Skin of body (tissue), 2 donors: ENCODE data around the gene TNFRSF12A. TPM values are rescaled to one million over a fixed set of nuclear protein-coding genes. Genes with fewer than 3 reads are reported as not detected.

Source experiments
- DNase-seq: peaks from one replicate; lab custom pipeline; 2025; lab: John Stamatoyannopoulos, UW
- total RNA-seq: library from RNA; depleted of rRNA; stranded (reverse); fragments of >200 nt; gene quantifications from one replicate; pipeline ENCODE4 v1.2.3, GENCODE V29; 2014

TNFRSF12A gene
- total RNA-seq, 1 donor from 2014 or later: 41.0 TPM

DNA sequence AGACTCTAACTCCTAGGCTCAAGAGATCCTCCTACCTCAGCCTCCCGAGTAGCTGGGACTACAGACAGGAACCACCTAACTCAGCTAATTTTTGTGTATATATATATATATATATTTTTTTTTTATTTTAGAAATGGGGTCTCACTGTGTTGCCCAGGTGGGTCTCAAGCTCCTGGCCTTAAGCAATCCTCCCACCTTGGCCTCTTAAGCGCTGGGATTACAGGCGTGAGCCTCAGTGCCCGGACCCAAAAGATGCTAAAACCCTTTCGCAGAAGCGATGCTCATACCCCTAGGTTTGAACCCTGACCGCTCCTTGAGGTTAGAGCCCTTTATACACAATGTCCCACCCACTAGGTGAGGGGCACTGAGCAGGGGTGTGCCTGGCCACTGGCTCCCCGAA is 9.7 kb upstream of the TNFRSF12A start:
- DNase-seq: no peak

DNA sequence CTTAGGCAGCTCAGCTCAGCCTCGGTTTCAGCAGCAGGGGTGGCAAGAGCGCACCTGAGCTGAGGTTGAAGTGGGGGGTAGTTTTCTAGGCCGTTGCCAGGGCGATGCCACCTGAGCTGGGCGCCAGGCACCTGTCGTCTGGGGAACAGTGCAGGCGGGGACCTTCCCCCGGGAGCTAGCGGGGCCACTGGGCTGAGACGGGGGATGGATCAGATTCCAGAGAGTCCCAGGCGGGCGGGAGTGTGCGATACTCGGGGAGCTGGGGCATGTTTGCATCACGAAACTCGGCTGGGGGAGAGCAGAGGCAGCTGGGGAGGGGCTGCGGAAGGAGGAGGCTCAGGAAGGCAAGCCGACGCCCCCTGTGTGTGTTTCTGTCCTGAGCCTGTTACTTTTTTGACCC is 7.9 kb upstream of the TNFRSF12A start:
- no peak for DNase-seq

DNA sequence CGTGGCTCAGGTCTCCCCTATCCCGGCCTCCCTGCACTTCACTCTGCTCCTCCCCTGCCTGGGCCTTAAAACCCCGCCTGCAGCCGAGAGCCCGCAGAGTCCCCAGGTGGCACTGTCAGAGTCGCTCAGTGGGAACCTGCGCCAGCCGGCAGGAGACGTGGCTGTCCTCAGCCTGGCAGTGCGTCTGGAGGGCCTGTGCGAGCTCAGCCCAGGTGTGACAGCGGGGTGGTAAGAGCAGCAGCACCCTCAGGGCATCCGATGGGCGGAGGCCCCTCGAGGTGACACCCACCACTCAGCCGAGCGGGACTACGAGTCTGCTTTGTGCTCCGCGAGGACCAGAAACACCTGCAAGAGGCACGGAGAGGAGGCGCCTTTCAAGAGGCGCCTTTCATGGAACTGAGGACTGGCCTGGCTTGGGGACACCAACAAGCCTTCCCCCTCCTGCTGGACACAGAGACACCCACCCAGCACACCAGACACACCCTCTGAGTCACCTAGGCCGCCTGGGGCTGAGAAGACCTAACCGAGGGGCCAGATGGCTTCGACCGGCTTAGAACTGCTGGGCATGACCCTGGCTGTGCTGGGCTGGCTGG is 7.2 kb upstream of the TNFRSF12A start, which contains the start of gene CLDN9:
CLDN9 (plus strand) TSS at position 96 of the 593 bp plus-strand sequence; CDS start at position 536, 440 bp downstream.
- no peak for DNase-seq

DNA sequence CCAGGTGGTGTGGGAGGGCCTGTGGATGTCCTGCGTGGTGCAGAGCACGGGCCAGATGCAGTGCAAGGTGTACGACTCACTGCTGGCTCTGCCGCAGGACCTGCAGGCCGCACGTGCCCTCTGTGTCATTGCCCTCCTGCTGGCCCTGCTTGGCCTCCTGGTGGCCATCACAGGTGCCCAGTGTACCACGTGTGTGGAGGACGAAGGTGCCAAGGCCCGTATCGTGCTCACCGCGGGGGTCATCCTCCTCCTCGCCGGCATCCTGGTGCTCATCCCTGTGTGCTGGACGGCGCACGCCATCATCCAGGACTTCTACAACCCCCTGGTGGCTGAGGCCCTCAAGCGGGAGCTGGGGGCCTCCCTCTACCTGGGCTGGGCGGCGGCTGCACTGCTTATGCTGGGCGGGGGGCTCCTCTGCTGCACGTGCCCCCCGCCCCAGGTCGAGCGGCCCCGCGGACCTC is 6.6 kb upstream of the TNFRSF12A start:
- DNase-seq: no peak

DNA sequence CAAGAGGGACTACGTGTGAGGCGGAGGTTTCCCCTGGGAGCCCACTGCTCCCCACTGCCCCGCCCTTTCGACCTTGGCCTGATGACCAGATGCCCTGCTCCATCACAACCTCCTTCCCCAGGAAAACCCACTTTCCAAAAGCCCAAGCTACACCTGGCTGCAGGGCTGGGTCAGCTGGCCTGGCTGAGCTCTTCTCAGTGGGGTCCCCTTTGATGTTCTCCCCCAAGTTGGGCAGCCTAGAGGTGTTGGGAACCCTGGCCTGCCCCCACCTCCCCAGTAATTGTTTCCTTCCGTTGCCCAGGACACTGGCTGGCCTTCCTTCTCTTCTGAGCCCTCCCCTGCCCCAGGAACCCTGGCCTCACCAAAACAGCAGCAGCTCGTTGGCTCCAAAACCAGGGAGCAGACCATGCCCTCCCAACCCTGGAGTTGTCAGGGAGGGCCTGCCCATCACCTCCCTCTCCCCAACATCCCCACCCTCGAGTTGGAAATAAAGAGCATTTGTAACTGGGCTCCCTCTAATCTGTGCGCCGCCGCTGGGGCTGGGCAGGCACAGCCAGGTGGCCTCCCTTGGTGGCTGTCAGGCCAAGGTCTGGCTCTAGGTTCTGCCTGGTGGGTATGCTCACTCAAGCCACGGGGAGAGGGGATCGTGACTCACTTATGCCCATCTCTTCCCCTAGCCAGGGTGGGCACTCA is 6.0 kb upstream of the TNFRSF12A start:
- DNase-seq: no peak

DNA sequence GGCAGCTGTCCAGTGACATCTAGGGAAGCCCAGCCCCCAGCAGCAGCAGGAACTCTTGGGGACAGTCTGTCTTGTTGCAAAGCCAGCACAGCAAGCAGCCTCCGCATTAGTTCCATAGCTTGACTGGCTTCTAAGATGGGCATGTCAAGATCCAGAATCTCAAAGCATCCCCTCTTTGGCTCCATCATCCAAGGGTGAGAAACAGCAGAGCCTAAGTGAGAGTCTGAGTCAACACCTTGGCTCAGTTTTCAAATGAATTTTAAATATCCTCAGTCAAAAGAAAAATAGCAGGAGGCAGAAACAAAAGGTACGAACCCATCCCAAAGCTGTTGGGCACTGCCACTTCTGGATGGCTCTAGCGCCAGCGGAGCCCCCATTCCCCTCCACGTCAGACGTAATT is 5.2 kb upstream of the TNFRSF12A start:
- no peak for DNase-seq

DNA sequence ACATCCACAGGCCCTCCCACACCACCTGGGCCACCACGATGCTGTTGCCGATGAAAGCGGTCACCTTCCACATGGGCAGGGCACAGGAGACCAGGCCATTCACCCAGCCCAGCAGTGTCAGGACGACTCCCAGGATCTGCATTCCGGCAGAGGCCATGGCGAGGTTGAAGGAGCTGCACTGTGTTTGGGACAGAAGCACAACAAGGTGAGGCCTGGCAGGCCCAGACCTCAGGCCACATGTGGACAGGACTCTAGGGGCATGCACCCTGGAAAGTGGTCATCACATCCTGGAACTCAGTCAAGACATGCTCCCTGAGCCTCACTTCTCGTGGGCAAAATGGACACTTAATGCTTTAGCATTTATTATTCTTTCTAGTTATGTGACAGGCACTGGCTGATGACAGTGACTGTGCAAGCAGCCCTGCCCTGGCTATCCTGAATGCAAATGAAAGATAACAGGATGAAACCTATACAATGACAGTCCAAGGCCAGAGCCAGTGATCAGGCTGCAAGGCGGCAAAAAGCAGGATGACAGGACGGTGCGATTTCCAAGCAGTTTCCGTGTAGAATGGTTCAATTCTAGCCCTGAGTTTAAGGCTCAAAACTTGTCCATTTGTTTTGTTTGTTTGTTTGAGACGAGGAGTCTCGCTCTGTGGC is 4.2 kb upstream of the TNFRSF12A start:
- no peak for DNase-seq

DNA sequence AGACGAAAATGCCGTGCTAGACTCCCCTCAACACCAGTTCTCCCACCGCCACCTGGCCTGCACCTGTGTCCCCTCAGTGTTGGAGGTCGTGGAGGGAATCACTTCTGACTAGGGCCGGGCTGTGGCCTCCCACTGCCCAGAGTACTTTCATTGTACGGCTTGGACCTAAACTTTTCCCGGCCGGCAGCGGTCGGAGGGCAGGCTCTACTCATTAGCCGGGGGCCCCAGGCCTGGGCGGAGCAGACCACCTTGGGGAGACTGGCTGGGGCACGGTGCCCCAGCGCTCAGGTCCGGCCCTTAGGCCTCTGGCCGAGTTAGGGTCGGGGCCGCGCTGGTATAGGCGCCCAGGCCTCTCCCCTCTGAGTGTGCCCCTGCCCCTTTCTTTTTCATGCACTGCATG is 2.8 kb upstream of the TNFRSF12A start:
- no peak for DNase-seq

DNA sequence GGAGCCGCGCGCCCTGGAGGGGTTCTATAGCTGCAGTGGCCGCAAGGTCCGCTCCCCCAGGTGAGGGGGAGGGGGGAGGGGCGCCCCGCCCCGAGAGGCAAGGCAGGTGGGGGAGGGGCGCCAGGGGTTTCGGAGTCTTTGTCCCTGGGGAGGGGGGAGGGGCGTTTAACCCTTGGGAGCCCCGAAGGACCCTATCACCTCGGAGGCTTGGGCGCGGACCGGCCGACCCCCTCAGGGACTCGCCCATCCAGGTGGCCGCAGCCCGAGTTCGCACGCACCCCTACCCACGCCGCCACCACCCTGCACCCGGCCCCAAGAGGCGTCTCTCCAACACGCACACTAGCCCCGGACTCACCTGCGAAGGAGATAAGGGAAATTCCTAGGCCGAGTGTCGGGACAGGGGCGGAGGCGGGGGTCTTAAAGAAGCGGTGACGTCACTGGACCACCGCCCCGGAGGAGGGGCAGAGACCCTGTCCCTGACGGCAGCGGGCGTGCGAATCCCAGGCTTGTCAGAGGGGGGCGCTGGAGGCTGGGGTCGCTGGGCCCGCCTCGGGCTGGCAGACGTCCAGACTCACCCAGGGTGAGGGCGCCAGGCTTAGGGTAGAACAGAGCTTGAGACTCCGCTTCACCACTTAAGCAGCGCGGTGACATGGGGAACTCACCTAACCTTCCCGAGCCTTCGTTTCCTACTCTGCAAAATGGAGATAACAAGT is 2.2 kb upstream of the TNFRSF12A start, which contains the start of gene CLDN6:
CLDN6 (minus strand) TSS at position 390 of the 713 bp plus-strand sequence. CDS start 2,162 bp downstream, outside the sequence.
- DNase-seq: no peak

DNA sequence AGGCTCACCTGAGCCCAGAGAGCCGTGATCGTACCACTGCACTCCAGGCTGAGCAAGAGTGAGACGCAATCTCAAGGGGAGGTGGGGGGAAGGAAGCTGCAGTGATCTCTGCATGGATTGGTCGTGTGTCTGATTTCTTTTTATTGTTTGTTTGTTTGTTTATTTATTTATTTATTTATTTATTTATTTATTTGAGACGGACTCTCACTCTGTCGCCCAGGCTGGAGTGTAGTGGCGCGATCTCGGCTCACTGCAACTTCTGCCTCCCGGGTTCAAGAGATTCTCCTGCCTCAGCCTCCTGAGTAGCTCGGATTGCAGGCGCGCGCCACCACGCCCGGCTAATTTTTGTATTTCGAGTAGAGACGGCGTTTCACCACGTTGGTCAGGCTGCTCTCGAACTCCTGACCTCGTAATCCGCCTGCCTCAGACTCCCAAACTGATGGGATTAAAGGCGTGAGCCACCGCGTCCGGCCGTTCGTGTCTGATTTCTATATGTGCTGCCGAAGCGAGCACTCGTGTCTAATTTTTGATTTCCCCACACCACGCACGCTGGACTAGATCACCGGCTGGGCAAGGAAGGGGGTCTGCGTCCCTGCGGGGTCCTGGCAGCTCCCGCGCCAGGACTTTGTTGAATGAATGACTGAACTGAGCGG is 448 bp upstream of the TNFRSF12A start:
- no peak for DNase-seq

DNA sequence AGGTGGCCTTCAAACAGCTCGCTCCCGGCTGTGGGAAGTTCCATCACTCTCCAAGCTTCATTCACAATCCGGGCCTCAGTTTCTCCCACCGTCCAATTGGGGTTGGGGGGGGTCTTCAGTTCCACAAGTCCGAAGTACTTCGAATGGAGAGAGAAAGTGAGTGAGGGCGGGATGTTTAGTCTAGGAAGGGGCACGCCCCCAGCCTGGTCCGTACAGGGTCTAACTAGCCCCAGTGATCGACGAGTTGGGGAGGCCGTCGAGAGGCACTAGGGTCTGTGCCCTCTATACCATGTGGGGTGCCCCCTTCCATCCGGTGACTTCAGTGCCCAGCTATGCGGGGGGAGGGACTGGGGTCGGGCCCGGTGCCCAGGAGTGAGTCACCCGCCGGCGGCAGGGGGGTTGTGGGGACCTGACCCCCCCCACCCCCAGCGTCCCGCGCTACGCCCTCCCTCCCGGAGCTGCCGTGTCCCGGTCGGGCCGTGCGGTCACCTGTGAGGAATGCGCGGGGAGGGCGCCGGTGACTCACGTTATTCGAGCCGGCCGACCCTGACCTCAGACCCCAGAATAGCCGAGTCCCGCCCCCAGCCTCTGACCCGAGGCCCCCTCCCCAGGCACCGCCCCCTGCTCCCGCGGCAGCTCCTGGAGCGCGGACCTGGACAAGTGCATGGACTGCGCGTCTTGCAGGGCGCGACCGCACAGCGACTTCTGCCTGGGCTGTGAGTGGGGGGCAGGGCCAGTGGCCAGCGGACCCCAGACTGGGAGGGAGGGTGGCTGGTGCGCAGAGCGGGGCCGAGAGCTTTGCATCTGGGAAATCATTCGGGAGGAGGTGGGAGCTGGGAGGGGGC is 658 bp downstream of the TNFRSF12A start:
- DNase-seq: peak; percentile 77

DNA sequence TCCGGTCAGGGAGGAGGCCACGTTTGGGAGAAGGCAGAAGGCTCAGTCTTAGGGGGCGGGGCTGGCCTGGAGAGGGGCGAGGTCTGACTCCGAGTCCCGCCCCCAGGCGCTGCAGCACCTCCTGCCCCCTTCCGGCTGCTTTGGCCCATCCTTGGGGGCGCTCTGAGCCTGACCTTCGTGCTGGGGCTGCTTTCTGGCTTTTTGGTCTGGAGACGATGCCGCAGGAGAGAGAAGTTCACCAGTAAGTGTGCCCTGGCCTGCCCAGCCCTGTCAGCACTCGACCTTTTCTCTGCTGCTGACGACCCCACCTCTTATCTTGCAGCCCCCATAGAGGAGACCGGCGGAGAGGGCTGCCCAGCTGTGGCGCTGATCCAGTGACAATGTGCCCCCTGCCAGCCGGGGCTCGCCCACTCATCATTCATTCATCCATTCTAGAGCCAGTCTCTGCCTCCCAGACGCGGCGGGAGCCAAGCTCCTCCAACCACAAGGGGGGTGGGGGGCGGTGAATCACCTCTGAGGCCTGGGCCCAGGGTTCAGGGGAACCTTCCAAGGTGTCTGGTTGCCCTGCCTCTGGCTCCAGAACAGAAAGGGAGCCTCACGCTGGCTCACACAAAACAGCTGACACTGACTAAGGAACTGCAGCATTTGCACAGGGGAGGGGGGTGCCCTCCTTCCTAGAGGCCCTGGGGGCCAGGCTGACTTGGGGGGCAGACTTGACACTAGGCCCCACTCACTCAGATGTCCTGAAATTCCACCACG is 1.5 kb downstream of the TNFRSF12A start:
- DNase-seq: peak; percentile 52

DNA sequence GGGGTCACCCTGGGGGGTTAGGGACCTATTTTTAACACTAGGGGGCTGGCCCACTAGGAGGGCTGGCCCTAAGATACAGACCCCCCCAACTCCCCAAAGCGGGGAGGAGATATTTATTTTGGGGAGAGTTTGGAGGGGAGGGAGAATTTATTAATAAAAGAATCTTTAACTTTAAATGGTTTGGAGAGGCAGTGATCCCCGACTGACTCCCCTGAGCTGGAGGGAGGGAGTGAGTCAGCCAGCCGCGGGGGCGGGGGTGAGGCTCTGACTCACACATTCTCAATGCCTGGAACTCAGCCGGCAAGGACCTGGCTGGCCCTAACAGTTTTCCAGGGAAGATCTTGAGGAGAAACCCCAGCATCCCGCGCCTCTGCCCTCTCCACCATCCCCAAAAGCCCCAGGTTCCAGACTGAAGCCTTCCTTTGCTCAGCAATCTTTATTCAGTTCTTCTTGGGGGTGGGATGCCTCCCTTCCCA is 2.1 kb downstream of the TNFRSF12A start:
- peak; percentile 86 for DNase-seq

DNA sequence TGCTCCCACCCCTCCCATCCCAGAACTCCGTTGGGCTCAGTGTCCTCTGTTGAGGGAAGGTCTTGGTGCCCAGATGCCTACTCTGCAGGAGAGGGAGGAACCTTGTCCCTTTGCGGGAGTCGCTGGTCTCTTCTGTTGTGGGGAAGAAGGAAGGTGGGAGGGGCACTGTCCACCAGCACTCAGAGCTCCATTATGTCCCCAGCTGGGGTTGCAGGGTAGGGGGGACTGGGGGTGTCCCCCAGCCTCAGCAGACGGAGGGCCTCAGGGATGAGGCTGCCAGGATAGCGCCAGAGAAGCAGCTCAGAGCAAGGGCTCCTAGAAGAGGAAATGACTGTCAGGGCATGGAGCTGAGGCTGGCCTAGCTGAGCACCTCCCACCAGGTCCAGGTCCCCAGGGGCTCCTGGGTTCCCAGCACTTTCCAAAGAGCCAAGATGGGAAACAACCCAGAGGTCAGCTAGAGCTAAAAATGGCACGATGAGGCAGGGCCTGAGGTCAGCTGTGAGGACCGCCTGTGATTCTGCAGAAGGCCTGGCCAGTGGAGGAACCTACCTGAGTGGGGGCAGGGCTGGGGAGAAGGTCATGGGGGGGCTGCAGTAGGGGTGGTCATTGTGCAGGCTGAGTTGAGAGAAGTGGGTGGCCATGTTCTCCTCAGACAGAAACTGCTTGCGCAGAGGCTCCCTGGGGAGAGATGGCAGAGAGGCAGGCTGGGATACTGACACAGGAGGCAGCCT is 2.7 kb downstream of the TNFRSF12A start:
- DNase-seq: no peak

DNA sequence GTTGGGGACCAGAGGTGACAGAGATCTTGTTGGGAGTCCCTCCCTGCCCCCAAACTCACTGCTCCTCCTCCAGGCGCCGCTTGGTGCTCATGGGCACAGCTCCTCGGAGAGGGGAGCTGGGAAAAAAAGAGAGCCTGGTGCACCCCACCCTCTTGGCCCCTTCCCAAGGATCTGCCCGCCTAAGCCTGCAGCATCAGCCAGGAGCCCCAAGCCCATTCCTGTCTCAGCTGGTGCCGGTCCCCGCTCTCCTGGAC is 3.2 kb downstream of the TNFRSF12A start:
- DNase-seq: peak; percentile 29

DNA sequence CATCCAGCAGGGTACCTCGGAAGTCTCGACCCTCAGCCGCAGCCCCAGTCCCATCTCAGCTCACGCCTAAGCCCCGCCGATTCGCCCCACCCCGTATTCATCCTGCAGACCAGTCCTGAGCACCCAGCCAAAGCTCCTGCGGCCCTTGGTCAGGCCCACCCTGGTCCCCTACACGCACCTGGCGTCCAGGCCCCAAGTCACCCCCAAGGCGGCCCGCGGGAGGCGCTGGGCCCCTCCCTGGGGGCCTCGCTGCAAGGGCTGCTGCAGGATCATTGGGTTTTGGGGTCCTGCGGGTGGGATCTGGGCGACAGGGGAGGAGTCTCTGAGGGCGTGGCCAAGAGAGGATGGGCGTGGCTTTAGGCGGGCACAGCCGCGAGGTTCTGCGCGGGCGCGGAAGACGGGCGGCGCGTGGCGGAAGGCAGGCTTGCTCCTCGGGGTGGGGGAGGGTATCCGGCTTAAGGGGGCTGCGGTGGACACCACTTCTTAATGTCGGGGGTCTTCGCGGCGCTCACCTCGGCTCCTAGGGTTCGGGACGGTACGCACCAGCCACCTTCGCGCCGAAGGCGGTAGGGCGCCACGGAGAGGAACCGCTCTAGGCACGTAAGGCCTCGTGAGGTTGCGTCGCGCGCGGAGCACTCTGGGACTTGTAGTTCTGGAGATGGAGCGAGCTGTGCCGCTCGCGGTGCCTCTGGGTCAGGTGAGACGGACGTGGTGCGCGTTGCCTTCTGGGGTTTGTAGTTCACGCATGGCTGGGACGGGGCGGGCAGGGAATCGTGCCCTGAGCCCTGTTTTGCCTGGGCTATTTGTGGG is 3.7 kb downstream of the TNFRSF12A start, which contains the start of the genes HCFC1R1 and THOC6:
HCFC1R1 (minus strand) TSS at position 274 of the 810 bp plus-strand sequence; CDS start at position 273, 1 bp downstream.
THOC6 (plus strand) TSS at position 367 of the 810 bp plus-strand sequence; CDS start at position 659, 292 bp downstream.
- peak; percentile 92 for DNase-seq

DNA sequence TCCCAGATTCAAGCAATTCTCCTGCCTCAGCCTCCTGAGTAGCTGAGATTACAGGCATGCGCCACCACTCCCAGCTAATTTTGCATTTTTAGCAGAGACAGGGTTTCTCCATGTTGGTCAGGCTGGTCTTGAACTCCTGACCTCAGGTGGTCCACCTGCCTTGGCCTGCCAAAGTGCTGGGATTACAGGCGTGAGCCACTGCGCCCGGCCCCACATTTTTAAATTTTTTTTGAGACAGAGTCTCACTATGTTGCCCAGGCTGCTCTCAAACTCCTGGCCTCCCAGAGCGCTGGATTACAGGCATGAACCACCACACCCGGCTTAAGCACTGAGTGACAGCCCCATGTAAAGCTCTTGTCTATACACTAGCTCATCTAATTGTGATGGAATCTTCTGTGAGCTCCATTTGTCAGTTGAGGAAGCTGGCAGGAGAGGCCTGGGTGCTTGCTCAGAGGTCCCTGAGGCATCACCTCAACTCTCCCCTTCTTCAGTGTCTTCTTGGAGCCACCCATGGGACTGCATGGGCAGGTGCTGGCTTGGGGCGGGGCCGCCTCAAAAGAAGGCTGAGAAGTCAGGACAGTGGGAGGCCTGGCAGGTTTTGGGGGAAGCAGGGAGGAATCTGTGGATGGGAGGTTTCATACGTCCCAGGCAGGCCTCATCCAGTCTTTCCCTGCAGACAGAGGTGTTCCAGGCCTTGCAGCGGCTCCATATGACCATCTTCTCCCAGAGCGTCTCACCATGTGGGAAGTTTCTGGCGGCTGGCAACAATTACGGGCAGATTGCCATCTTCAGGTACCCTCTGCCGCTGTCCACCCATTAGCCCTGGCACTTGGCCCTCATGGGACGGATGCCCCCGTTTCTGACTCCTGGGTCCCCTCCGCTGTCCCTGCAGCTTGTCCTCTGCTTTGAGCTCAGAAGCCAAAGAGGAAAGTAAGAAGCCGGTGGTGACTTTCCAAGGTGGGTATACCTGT is 5.1 kb downstream of the TNFRSF12A start:
- no peak for DNase-seq
